OCI-LY3 (cell line): Measurements from ENCODE around the gene NME9.

Experiments
- EZH2phosphoT487 ChIP-seq: fragments of 200-600 bp; shearing (Covaris generic); IDR thresholded peaks from 2 replicates; pipeline ENCODE4 v1.6.1; 2018; ENCODE audit warnings: antibody characterized with exemption, mixed run types, low read depth
- TF ChIP-seq, protein P1 (sequence below): fragments of 200-600, 300-600 bp; sonication (generic); IDR thresholded peaks from 2 replicates; pipeline ENCODE4 v1.5.1; 2014; ENCODE audit warnings: antibody characterized with exemption, low read length, low read depth

GRCh38 chr3:138289260-138289659 is 40.4 kb downstream of the NME9 start:
- TF ChIP-seq, protein P1, sequence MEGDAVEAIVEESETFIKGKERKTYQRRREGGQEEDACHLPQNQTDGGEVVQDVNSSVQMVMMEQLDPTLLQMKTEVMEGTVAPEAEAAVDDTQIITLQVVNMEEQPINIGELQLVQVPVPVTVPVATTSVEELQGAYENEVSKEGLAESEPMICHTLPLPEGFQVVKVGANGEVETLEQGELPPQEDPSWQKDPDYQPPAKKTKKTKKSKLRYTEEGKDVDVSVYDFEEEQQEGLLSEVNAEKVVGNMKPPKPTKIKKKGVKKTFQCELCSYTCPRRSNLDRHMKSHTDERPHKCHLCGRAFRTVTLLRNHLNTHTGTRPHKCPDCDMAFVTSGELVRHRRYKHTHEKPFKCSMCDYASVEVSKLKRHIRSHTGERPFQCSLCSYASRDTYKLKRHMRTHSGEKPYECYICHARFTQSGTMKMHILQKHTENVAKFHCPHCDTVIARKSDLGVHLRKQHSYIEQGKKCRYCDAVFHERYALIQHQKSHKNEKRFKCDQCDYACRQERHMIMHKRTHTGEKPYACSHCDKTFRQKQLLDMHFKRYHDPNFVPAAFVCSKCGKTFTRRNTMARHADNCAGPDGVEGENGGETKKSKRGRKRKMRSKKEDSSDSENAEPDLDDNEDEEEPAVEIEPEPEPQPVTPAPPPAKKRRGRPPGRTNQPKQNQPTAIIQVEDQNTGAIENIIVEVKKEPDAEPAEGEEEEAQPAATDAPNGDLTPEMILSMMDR, result no peak
- TF ChIP-seq EZH2phosphoT487, result no peak
